BE2C (cell line): ENCODE data around the gene TMEM17.
"Not testable (repeated sequence)": the region's sequence is repeated elsewhere in the genome, so short reads cannot be mapped to it uniquely, and the experiment has no call there.

ENCODE experiments used
- DNase-seq: peaks from one replicate; pipeline ENCODE4 v3.0.0-alpha.2; 2020
- H3K27me3 ChIP-seq: fragments of 250-450 bp; sonication (Bioruptor Pico); 2 replicates; pipeline ENCODE4 v1.5.1; 2020; ENCODE audit warnings: mild to moderate bottlenecking
- H3K36me3 ChIP-seq: fragments of 250-450 bp; sonication (Bioruptor Pico); 2 replicates; pipeline ENCODE4 v1.5.1; 2020; ENCODE audit warnings: mild to moderate bottlenecking
- H3K4me1 ChIP-seq: fragments of 250-450 bp; sonication (Bioruptor Pico); 2 replicates; pipeline ENCODE4 v1.5.1; 2020
- H3K4me3 ChIP-seq: 2 replicates; pipeline ENCODE4 v1.5.1; 2011; ENCODE audit warnings: low read depth, low read length
- H3K9me3 ChIP-seq: fragments of 250-450 bp; sonication (Bioruptor Pico); 2 replicates; pipeline ENCODE4 v1.5.1; 2020
- CTCF ChIP-seq: IDR thresholded peaks from 2 replicates; pipeline ENCODE4 v1.5.1; 2012; ENCODE audit warnings: mild to moderate bottlenecking, low read depth, low read length

The TMEM17 gene

DNA sequence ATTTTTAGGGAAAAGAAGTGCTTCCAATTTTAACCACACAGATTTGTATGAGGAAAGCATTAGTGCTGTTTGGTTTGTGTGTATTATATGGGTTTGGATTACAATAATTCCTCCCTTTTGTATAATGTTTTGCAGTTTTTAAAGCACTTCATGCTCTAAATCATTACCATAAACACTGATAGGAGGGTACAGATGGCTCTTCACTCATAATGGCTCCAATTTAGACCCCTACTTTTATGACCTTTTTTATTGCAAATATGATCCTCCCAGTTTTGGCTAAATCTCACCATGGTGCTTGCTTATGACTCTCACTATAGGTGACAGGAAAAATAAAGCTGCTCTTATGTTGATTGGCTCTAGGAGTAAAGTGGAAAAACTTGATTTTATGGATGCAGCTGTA is 23.8 kb upstream of the TMEM17 start:
- H3K4me1 ChIP-seq, result no peaks in the 10 kb centered on the region
- DNase-seq, result no peak
- H3K9me3 ChIP-seq, result no peaks in the 10 kb centered on the region
- TF ChIP-seq CTCF, result no peak
- H3K27me3 ChIP-seq, result no peaks in the 10 kb centered on the region
- H3K4me3 ChIP-seq, result no peak overlapping the region
- H3K36me3 ChIP-seq, result no peaks in the 10 kb centered on the region

DNA sequence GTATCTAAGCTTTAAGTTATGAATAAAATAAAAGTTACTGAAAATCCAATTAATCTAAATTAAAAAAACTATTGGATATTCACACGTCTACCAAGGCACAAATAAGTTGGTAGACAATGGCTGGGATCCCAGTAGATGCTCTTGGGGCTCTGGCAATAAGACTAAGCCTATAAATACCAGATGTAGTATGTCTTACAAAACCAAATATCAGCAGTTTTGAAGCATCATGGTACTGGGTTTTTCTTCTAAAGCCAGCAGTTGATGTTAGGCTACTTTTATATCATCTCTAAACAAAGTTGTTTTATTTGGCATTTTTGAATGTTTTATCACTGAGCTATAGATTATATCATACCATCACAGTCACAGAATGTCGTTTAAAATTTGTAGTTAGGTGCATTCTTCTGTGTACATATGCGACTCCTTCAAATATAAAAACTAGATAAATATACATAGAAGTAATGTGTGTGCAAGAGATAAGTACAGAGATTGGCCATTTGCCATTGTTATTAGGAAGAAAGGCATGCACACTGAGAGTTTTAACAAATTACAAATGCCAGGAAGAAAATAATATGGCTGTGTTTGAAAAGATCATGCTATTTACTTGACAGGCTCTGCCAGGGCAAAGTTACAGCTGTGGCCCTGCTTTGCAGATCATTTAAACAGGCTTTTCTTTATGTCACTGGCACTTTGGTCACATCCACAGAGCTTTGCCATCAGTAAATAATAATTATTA is 21.6 kb upstream of the TMEM17 start:
- H3K9me3 ChIP-seq, result no peaks in the 10 kb centered on the region
- no peak for DNase-seq
- no peaks in the 10 kb centered on the region for H3K4me1 ChIP-seq
- H3K4me3 ChIP-seq, result no peak overlapping the region
- TF ChIP-seq CTCF, result no peak
- no peaks in the 10 kb centered on the region for H3K36me3 ChIP-seq
- no peaks in the 10 kb centered on the region for H3K27me3 ChIP-seq

GRCh38 chr2:62526531-62527381 is 20.8 kb upstream of the TMEM17 start:
- Histone ChIP-seq H3K27me3 (no peaks in the 10 kb centered on the region), H3K36me3 (no peaks in the 10 kb centered on the region), H3K9me3 (no peaks in the 10 kb centered on the region), H3K4me3 (no peak overlapping the region), H3K4me1 (no peaks in the 10 kb centered on the region)
- DNase-seq, result no peak
- TF ChIP-seq CTCF, result no peak

- Histone ChIP-seq H3K36me3 (no peaks in the 10 kb centered on the region), H3K4me3 (no peak overlapping the region), H3K27me3 (no peaks in the 10 kb centered on the region), H3K9me3 (no peaks in the 10 kb centered on the region), H3K4me1 (no peaks in the 10 kb centered on the region)
- no peak for DNase-seq
- no peak for TF ChIP-seq CTCF
Observed at GRCh38 chr2:62525549-62526269, 19.7 kb upstream of the TMEM17 start.

- no peak for TF ChIP-seq CTCF
- Histone ChIP-seq H3K4me1 (no peaks in the 10 kb centered on the region), H3K27me3 (no peaks in the 10 kb centered on the region), H3K36me3 (no peaks in the 10 kb centered on the region), H3K9me3 (no peaks in the 10 kb centered on the region), H3K4me3 (no peak overlapping the region)
- DNase-seq, result no peak
Observed at GRCh38 chr2:62524293-62524941, 18.4 kb upstream of the TMEM17 start.

DNA sequence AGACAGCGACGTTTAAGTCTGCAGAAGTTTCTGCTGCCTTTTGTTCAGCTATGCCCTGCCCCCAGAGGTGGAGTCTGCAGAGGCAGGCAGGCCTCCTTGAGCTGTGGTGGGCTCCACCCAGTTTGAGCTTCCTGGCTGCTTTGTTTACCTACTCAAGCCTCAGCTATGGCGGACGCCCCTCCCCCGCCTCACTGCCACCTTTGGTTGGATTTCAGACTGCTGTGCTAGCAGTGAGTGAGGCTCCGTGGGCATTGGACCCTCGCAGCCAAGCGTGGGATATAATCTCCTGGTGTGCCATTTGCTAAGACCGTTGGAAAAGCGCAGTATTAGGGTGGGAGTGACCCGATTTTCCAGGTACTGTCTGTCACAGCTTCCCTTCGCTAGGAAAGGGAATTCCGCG is 15.1 kb upstream of the TMEM17 start:
- H3K9me3 ChIP-seq, H3K4me1 ChIP-seq, H3K4me3 ChIP-seq: not testable (repeated sequence)

More for the DNA sequence above, 15.1 kb upstream of the TMEM17 start:
- not testable (repeated sequence) for H3K27me3 ChIP-seq, H3K36me3 ChIP-seq, DNase-seq
